Measurements from ENCODE around the gene IRAK2. TPM values are rescaled to one million over a fixed set of nuclear protein-coding genes. Genes with fewer than 3 reads are reported as not detected.

Gene IRAK2
- total and polyA plus RNA-seq, 8 donors, result 0.45 to 6.2 (median 2.3) TPM; not detected in 1

DNA sequence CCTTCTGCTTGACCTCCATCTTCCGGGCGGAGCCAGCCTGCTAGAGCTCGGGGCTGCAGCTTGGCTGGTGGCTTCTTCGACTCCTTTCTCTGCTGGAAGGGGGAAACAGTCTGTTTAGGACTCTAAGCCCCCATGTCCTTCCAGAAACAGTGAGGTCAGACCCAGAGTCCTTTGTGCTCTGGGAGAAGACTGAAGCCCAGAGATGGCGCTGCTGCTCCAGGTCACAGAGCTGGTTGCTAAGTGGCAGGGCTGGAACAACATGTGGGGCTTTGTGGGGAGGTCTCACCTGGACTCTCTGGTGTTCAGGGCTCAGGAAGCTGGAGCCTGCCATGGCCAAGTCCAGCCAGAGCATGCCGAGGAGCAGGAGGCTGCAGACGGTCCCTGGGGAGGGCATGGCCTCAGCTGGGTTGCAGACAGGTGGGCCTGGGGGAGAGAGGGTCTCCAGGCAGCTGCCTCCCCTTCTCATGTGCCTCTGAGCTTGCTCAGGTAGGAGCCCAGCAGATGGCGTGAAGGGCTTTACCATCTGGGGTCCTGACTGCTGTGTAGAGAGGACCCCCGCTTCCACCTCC, 125.2 kb downstream of the IRAK2 start:
- intact Hi-C loops (cut with DNase I; ENCODE audit: low total_unique reads), result no loop called here
- Histone ChIP-seq H3K27me3 (no peaks in the 10 kb centered on the region), H3K9me3 (no peaks in the 10 kb centered on the region), H3K27ac (no peak overlapping the region), H3K36me3 (peaks cover 10 to 96% (median 40%) of the 10 kb centered on the region in 4 donors), H3K4me3 (no peak overlapping the region), H3K4me1 (peaks cover 0 to 39% (median 23%) of the 10 kb centered on the region in 4 donors)
- 87 to 93% (median 90%) methylated on average over 8 to 9 of the region's 9 CpGs for WGBS, 5 donors
- TF ChIP-seq EP300 (IDR thresholded peaks at IDR 0.05) (no peak), CTCF (IDR thresholded peaks at IDR 0.05) (no peak), POLR2A (IDR thresholded peaks at IDR 0.05) (no peak)
- DNase-seq, result no peak

GRCh38 chr3:10290481-10291176, 125.9 kb downstream of the IRAK2 start:
- Histone ChIP-seq H3K9me3 (no peaks in the 10 kb centered on the region), H3K36me3 (peaks cover 10 to 95% (median 40%) of the 10 kb centered on the region in 4 donors), H3K4me3 (no peak overlapping the region), H3K27ac (no peak overlapping the region), H3K4me1 (peaks cover 0 to 35% (median 20%) of the 10 kb centered on the region in 4 donors), H3K27me3 (no peaks in the 10 kb centered on the region)
- TF ChIP-seq POLR2AphosphoS5 (IDR thresholded peaks at IDR 0.05) (no peak), CTCF (IDR thresholded peaks at IDR 0.05) (no peak), POLR2A (IDR thresholded peaks at IDR 0.05) (no peak), EP300 (IDR thresholded peaks at IDR 0.05) (no peak)
- DNase-seq, result no peak
- 72 to 86% (median 80%) methylated on average over 18 of the region's 18 CpGs for WGBS, 5 donors
- intact Hi-C loops (cut with DNase I; ENCODE audit: low total_unique reads), result no loop called here

DNA sequence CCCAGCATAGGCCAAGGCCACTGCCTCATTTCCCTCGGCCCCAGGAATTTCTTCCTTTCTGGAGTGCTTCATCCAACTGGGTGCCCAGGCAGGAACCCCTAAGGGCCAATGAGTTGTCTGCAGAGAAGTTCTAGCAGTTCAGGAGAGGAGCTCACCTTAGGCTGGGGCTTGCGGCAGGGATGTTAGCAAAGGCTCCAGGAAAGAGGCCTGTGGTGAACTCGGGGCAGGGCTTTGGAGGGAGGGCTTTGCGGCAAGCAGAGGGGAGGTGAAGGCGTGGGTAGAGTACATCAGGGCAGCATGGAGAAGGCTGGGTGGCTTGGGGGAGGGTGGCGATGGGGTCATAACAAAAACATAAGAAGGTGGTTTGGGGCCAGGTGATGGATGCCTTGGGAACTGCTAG, 126.9 kb downstream of the IRAK2 start:
- no peak for DNase-seq
- TF ChIP-seq CTCF (IDR thresholded peaks at IDR 0.05), result no peak
- TF ChIP-seq EP300 (IDR thresholded peaks at IDR 0.05), result no peak
- TF ChIP-seq POLR2AphosphoS5 (IDR thresholded peaks at IDR 0.05), result no peak
- TF ChIP-seq POLR2A (IDR thresholded peaks at IDR 0.05), result no peak

DNA sequence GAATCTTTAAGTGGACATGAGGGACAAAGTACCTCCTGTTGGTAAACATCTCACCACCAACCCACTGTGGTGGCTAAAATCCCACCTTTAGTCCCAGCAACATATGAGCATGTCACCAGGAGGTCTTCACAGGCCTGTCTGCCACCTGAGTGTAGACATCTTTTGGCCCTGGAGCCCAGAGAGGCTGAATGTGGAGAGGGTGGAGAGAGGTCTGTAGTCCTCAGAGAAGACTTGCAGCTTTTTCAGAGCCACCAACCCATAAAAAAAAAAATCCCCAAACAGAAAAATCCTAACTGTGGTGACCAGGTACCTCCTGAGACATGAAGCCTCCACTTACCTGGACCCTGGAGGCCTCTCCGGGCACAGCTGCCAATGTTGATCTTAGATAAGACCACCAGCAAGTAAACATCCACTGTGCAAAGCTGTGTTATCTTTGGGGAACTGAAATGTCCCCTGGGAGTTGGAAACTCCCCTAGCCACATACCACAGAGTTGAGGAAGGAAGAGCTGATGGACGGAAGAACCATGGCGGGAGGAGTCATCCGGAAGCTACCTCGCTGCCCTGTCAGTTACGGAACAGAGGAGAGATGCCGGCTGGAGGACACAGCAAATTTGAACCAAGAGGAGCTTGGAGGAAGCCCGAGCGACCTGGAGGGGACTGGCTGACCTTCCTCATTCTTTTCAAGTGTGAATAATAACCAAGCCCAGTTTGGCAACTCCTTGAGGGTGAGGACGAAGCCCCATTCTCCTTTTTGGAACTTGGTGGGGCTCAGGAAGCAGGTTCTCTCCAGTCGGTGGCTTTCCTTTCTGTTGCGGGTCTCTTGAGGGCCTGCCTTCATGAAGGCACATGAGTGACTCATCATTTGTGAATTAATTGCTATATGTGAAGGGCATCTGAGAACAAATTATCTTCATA, 128.0 kb downstream of the IRAK2 start, which contains the start of gene GHRL:
TSS of gene GHRL (minus strand) at position 443 of the 915 bp plus-strand sequence. CDS start 2,767 bp downstream, outside the sequence.
- Histone ChIP-seq H3K27ac (peak within 1 kb of the TSS in 4 of 5 donors; percentile 42 to 68 (median 58)), H3K27me3 (no peaks in the 10 kb centered on the region), H3K9me3 (no peaks in the 10 kb centered on the region), H3K4me3 (no peak within 1 kb of the TSS), H3K4me1 (peaks cover 0 to 31% (median 19%) of the 10 kb centered on the region in 4 donors), H3K36me3 (peaks cover 7 to 86% (median 44%) of the 10 kb centered on the region in 4 donors)
- peak; percentile 43 to 79 for DNase-seq
- WGBS, 5 donors, result 24 to 58% (median 36%) methylated on average over 10 to 12 of the region's 12 CpGs
- TF ChIP-seq POLR2A (IDR thresholded peaks at IDR 0.05) (no peak), POLR2AphosphoS5 (IDR thresholded peaks at IDR 0.05) (peak in 2 of 3 donors; percentile 16 to 31)
- intact Hi-C loops (cut with DNase I; ENCODE audit: low total_unique reads), result no loop called here

More for the DNA sequence above, 126.9 kb downstream of the IRAK2 start:
- Histone ChIP-seq H3K4me1 (peaks cover 0 to 34% (median 19%) of the 10 kb centered on the region in 4 donors), H3K27me3 (no peaks in the 10 kb centered on the region), H3K36me3 (peaks cover 10 to 92% (median 43%) of the 10 kb centered on the region in 4 donors), H3K9me3 (no peaks in the 10 kb centered on the region), H3K27ac (peak overlapping the region in 1 of 5 donors; percentile 42), H3K4me3 (no peak overlapping the region)
- WGBS, 5 donors, result 82 to 92% (median 89%) methylated on average over 6 of the region's 6 CpGs
- intact Hi-C loops (cut with DNase I; ENCODE audit: low total_unique reads), result no loop called here

Small RNA genes lying within 50 kb of the gene (small RNA-seq; reads per million reads assigned to genes)
- gene RF02126, result 0 reads per million in 4 donors

Other genes with a start within 250 kb of the IRAK2 start
- gene IL17RC, start 247.8 kb upstream of the IRAK2 start, total RNA-seq, result 100 to 1,000 TPM in 3 of 5 donors, 10 to 100 TPM in 2; 20.1 to 284 (median 111) TPM
- 10 to 100 TPM; 24.2 to 40.6 (median 25.5) TPM for gene IL17RC, start 247.8 kb upstream of the IRAK2 start, polyA plus RNA-seq
- gene CRELD1, start 231.1 kb upstream of the IRAK2 start, total RNA-seq, result 10 to 100 TPM in 4 of 5 donors, 1 to 10 TPM in 1; 6.2 to 71.5 (median 23.9) TPM
- gene CRELD1, start 231.1 kb upstream of the IRAK2 start, polyA plus RNA-seq, result 10 to 100 TPM in 2 of 3 donors, 1 to 10 TPM in 1; 7.5 to 52.3 (median 21.6) TPM
- gene PRRT3, start 212.5 kb upstream of the IRAK2 start, total RNA-seq, result 10 to 100 TPM in 1 of 5 donors, 1 to 10 TPM in 2, under 1 TPM in 2; 0.58 to 31.6 (median 5.4) TPM
- under 1 TPM; 0.44 to 0.92 (median 0.80) TPM for gene PRRT3, start 212.5 kb upstream of the IRAK2 start, polyA plus RNA-seq
- 10 to 100 TPM; 10.5 to 71.0 (median 34.1) TPM for gene EMC3, start 178.1 kb upstream of the IRAK2 start, total RNA-seq
- 10 to 100 TPM; 32.2 to 54.4 (median 38.3) TPM for gene EMC3, start 178.1 kb upstream of the IRAK2 start, polyA plus RNA-seq
- gene FANCD2, start 138.5 kb upstream of the IRAK2 start, total RNA-seq, result 10 to 100 TPM in 1 of 5 donors, 1 to 10 TPM in 4; 1.3 to 21.1 (median 6.1) TPM
- gene FANCD2, start 138.5 kb upstream of the IRAK2 start, polyA plus RNA-seq, result 1 to 10 TPM in 2 of 3 donors, under 1 TPM in 1; 0.61 to 6.3 (median 5.3) TPM
- not detected for gene FANCD2OS, start 56.7 kb upstream of the IRAK2 start, total RNA-seq
- not detected for gene FANCD2OS, start 56.7 kb upstream of the IRAK2 start, polyA plus RNA-seq
- 100 to 1,000 TPM in 1 of 5 donors, 10 to 100 TPM in 4; 14.5 to 130 (median 51.9) TPM for gene BRK1, start 49.2 kb upstream of the IRAK2 start, total RNA-seq
- 100 to 1,000 TPM; 175 to 262 (median 218) TPM for gene BRK1, start 49.2 kb upstream of the IRAK2 start, polyA plus RNA-seq
- gene VHL, start 23.1 kb upstream of the IRAK2 start, total RNA-seq, result 10 to 100 TPM; 30.8 to 66.8 (median 36.2) TPM
- gene VHL, start 23.1 kb upstream of the IRAK2 start, polyA plus RNA-seq, result 10 to 100 TPM; 19.4 to 23.0 (median 20.0) TPM
- gene TATDN2, start 83.5 kb downstream of the IRAK2 start, total RNA-seq, result 10 to 100 TPM; 15.2 to 37.5 (median 24.6) TPM
- 10 to 100 TPM; 10.4 to 17.1 (median 14.4) TPM for gene TATDN2, start 83.5 kb downstream of the IRAK2 start, polyA plus RNA-seq
- gene GHRL, start 128.0 kb downstream of the IRAK2 start, total RNA-seq, result 100 to 1,000 TPM in 2 of 5 donors, 10 to 100 TPM in 1, 1 to 10 TPM in 2; 1.7 to 804 (median 90.2) TPM
- 100 to 1,000 TPM; 379 to 728 (median 383) TPM for gene GHRL, start 128.0 kb downstream of the IRAK2 start, polyA plus RNA-seq
- gene SEC13, start 156.2 kb downstream of the IRAK2 start, total RNA-seq, result 100 to 1,000 TPM in 2 of 5 donors, 10 to 100 TPM in 3; 79.1 to 120 (median 91.0) TPM
- gene SEC13, start 156.2 kb downstream of the IRAK2 start, polyA plus RNA-seq, result 100 to 1,000 TPM in 1 of 3 donors, 10 to 100 TPM in 2; 64.0 to 122 (median 99.7) TPM

Data from stomach (tissue), 9 donors.